HG02623 (cell line): ENCODE measurements around the gene ULK4.
"Not testable (repeated sequence)": the region's sequence is repeated elsewhere in the genome, so short reads cannot be mapped to it uniquely, and the experiment has no call there.

Experiments used
- ATAC-seq: cut with Tn5 transposase; IDR thresholded peaks from one replicate; pipeline ENCODE4 v1.9.1; 2021; ENCODE audit warnings: moderate library complexity; ENCODE audit not compliant: unreplicated experiment

The ULK4 gene

GRCh38 chr3:41651718-41652117 lies 310.2 kb downstream of the ULK4 start:
- no peak for ATAC-seq

GRCh38 chr3:41650406-41650805 lies 311.5 kb downstream of the ULK4 start:
- ATAC-seq: no peak

GRCh38 chr3:41649129-41649739 lies 312.7 kb downstream of the ULK4 start:
- ATAC-seq: no peak

- ATAC-seq: not testable (repeated sequence)
Measured at GRCh38 chr3:41647730-41648129, 314.2 kb downstream of the ULK4 start.

- ATAC-seq: no peak
Measured at GRCh38 chr3:41640076-41640475, 321.8 kb downstream of the ULK4 start.

GRCh38 chr3:41638381-41638780 lies 323.5 kb downstream of the ULK4 start:
- ATAC-seq: no peak

- ATAC-seq: no peak
Measured at GRCh38 chr3:41632700-41633099, 329.2 kb downstream of the ULK4 start.

GRCh38 chr3:41630708-41631107 lies 331.2 kb downstream of the ULK4 start:
- no peak for ATAC-seq

- ATAC-seq: no peak
Measured at GRCh38 chr3:41629986-41630385, 331.9 kb downstream of the ULK4 start.

- ATAC-seq: no peak
Measured at GRCh38 chr3:41629072-41629471, 332.8 kb downstream of the ULK4 start.

- no peak for ATAC-seq
Measured at GRCh38 chr3:41627477-41628087, 334.3 kb downstream of the ULK4 start.

GRCh38 chr3:41612853-41613252 lies 349.1 kb downstream of the ULK4 start:
- no peak for ATAC-seq

- no peak for ATAC-seq
Measured at GRCh38 chr3:41611008-41611407, 350.9 kb downstream of the ULK4 start.

- no peak for ATAC-seq
Measured at GRCh38 chr3:41608347-41608746, 353.6 kb downstream of the ULK4 start.

GRCh38 chr3:41603807-41604206 lies 358.1 kb downstream of the ULK4 start:
- ATAC-seq: no peak

- no peak for ATAC-seq
Measured at GRCh38 chr3:41602121-41602520, 359.8 kb downstream of the ULK4 start.

GRCh38 chr3:41601404-41601987 lies 360.4 kb downstream of the ULK4 start:
- no peak for ATAC-seq

GRCh38 chr3:41600616-41601015 lies 361.3 kb downstream of the ULK4 start:
- no peak for ATAC-seq

- no peak for ATAC-seq
Measured at GRCh38 chr3:41599127-41599484, 362.8 kb downstream of the ULK4 start.

- no peak for ATAC-seq
Measured at GRCh38 chr3:41598402-41599126, 363.3 kb downstream of the ULK4 start.

- no peak for ATAC-seq
Measured at GRCh38 chr3:41593774-41594173, 368.1 kb downstream of the ULK4 start.
